HFF-Myc (cell line): ENCODE data around the gene ZNFX1.

ENCODE experiments used
- DNase-seq: peaks from one replicate; pipeline ENCODE4 v3.0.0-alpha.2; 2011; ENCODE audit warnings: low read depth; ENCODE audit errors: extremely low read depth
- H3K4me3 ChIP-seq: replicated peaks from 2 replicates; pipeline ENCODE4 v1.5.1; 2011; ENCODE audit warnings: low read depth, mild to moderate bottlenecking, control low read depth, low read length
- TF ChIP-seq, protein P1 (sequence below): IDR thresholded peaks from 2 replicates; pipeline ENCODE4 v1.5.1; 2012; ENCODE audit warnings: mild to moderate bottlenecking, low read depth, low read length, control low read depth; ENCODE audit errors: missing control alignments

Gene ZNFX1

DNA sequence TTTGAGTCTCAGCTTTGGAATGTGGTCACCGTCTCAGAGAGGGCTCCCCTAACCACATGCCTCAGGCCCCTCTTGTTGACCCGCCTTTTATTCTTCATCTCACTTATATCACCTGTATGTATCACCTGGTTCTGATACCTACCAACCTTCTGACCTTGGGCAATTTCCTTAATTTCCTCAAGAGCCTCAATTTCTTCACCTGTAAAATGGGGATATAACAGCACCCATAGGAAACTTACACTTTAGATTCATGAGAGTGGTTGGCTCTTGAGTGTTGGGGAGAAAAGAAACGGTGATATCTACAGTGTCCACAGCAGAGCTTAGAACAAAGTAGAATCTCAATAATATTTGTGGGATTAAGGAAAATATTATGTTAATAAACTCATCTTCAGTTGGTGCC, 62.6 kb downstream of the ZNFX1 start:
- TF ChIP-seq, protein P1, sequence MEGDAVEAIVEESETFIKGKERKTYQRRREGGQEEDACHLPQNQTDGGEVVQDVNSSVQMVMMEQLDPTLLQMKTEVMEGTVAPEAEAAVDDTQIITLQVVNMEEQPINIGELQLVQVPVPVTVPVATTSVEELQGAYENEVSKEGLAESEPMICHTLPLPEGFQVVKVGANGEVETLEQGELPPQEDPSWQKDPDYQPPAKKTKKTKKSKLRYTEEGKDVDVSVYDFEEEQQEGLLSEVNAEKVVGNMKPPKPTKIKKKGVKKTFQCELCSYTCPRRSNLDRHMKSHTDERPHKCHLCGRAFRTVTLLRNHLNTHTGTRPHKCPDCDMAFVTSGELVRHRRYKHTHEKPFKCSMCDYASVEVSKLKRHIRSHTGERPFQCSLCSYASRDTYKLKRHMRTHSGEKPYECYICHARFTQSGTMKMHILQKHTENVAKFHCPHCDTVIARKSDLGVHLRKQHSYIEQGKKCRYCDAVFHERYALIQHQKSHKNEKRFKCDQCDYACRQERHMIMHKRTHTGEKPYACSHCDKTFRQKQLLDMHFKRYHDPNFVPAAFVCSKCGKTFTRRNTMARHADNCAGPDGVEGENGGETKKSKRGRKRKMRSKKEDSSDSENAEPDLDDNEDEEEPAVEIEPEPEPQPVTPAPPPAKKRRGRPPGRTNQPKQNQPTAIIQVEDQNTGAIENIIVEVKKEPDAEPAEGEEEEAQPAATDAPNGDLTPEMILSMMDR = no peak
- H3K4me3 ChIP-seq = no peak overlapping the region
- DNase-seq = no peak

DNA sequence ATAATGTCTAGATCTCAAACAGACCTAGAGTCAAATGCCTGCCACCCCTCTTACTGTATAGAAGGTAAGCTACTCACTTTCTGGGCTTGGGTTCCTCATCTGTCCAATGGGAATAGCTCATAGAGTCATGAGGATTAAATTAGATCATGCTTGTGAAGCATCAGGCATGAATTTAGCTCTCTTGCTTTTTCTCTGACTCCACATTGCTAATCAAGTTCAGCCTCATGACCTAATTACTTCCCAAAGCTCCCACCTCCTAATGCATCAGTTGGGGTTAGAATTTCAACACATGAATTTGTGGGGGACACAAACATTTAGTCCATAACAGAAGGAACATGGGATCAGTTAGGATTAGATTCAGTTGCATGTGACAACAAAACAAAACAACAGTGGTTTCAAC, 63.3 kb downstream of the ZNFX1 start:
- TF ChIP-seq, protein P1 = no peak
- no peak overlapping the region for H3K4me3 ChIP-seq
- no peak for DNase-seq

DNA sequence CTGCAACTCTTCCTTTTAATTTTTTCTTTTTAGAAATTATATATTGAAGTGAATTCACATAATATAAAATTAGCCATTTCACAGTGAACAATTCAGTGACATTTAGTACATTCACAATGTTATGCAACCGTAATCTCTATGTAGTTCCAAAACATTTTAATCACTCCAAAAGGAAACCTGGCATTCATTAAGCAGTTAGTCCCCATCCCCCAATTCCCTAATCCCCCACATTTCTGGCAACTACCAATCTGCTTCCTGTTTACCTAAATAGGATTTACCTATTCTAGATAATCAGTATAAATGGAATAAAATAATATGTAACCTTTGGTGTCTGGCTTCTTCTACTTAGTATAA, 67.1 kb downstream of the ZNFX1 start:
- DNase-seq = no peak
- no peak overlapping the region for H3K4me3 ChIP-seq
- TF ChIP-seq, protein P1 = no peak

DNA sequence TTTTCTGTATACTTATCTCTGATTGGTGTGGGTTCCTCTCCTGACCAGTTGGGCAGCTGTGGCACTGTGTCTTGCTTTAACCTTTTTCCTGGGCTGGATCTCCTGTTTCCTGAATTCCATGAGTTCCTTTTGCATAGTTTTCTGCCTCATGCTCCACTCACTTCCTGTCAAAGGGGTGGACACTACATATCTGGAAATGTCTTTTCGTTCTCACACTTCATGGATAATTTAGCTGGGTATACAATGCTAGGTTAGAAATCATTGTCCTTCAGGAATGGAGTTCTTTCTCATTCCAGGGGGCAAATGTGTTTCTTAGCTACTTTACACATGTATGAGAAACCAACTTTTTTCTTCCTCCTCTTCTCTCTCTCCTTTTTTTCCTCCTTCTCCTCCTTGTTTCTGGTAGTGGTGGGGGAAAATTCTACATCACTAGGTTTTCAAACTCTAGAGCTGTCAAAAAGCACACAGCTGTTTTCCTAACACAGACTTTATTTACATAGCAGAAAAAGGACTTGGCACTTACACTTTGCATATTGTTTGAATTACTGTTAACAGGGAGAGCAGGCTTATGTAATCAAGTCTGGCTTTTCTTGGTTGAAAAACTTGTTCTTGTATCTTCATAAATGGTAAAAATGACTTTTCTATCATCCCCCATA, 67.6 kb downstream of the ZNFX1 start:
- H3K4me3 ChIP-seq = no peak overlapping the region
- TF ChIP-seq, protein P1 = no peak
- no peak for DNase-seq

DNA sequence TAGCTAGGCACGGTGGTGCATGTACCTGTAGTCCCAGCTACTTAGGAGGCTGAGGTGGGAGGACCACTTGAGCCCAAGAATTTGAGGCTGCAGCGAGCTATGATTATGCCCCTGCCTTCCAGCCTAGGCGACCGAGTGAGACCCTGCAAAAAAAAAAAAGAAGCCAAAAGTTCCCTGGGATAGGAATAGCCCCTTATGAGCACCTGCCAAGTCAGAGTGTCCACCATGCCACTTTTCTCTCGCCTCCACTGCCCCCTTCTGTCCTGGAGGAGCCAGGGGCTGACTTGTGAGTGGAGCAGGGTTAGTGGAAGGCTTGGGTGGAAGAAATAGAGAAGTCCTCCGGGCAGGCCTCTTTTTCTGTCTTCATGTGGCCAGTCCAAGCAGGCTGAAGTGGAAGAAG, 70.8 kb downstream of the ZNFX1 start:
- TF ChIP-seq, protein P1 = no peak
- H3K4me3 ChIP-seq = no peak overlapping the region
- DNase-seq = no peak

DNA sequence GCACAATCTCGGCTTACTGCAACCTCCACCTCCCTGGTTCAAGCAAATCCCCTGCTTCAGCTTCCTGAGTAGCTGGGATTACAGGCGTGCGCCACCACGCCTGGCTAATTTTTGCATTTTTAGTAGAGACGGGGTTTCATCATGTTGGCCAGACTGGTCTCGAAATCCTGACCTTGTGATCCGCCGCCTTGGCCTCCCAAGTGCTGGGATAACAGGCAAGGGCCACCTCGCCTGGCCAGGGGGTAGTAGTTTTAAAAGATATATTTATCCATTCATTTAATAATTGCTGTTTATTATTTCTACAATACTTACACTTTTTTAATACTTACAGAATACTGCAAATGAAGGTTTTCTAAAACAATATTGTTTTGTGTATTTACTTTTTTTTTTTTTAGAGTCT, 74.1 kb downstream of the ZNFX1 start:
- no peak for DNase-seq
- no peak overlapping the region for H3K4me3 ChIP-seq
- TF ChIP-seq, protein P1 = no peak

DNA sequence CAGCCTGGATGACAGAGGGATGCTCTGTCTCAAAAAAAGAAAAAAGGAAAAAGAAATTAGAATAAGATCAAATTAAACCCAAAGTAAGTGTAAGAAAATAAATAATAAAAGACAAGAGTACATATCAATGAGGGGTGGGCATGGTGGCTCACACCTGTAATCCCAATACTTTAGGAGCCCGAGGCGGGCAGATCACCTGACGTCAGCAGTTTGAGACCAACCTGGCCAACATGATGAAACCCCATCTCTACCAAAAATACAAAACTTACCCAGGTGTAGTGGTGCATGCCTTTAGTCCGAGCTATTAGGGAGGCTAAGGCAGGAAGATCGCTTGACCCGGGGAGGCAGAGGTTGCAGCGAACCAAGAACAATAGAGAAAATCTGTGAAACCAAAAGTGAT, 74.8 kb downstream of the ZNFX1 start:
- H3K4me3 ChIP-seq = no peak overlapping the region
- no peak for DNase-seq
- TF ChIP-seq, protein P1 = no peak
